Posterior cingulate gyrus (tissue), 11 donors: ENCODE measurements around the gene ADA.
"Not testable (repeated sequence)": the region's sequence is repeated elsewhere in the genome, so short reads cannot be mapped to it uniquely, and the experiment has no call there.

Experiments
- DNase-seq, 10 donors: peaks; one replicate each; pipeline versions ENCODE4 v3.0.0 to v3.0.0-alpha.2; 2020 to 2021; ENCODE audit warnings: mixed read lengths in 3 of 10
- intact Hi-C: fragments of 100-400 bp; cut with DNase I; formaldehyde crosslinking; loops from one replicate; pipeline ENCODE4 v1.15.1; 2023

Gene ADA

GRCh38 chr20:44681796-44682566 lies 30.5 kb upstream of the ADA start:
- DNase-seq = peak in 1 of 10 donors; percentile 2
- intact Hi-C loops = loop anchor here (5.0 kb wide), 1 partner anchor 295 kb away; no protein-coding TSS in a partner anchor

- intact Hi-C loops = no loop called here
Observed at GRCh38 chr20:44678990-44679611, 27.6 kb upstream of the ADA start.

GRCh38 chr20:44678242-44678641 lies 26.7 kb upstream of the ADA start:
- intact Hi-C loops = no loop called here
- DNase-seq = peak in 1 of 10 donors; percentile 15

More at GRCh38 chr20:44678990-44679611, 27.6 kb upstream of the ADA start:
- peak in 1 of 10 donors; percentile 69 for DNase-seq

- peak in 1 of 10 donors; percentile 78 for DNase-seq
- intact Hi-C loops = not testable (repeated sequence)
Observed at GRCh38 chr20:44672318-44672902, 20.9 kb upstream of the ADA start.

- intact Hi-C loops = not testable (repeated sequence)
- DNase-seq = peak in 1 of 10 donors; percentile 3
Observed at GRCh38 chr20:44671541-44671940, 20.0 kb upstream of the ADA start.

- peak in 1 of 10 donors; percentile 21 for DNase-seq
- intact Hi-C loops = not testable (repeated sequence)
Observed at GRCh38 chr20:44670851-44671250, 19.4 kb upstream of the ADA start.

GRCh38 chr20:44666066-44666465 lies 14.6 kb upstream of the ADA start:
- DNase-seq = no peak
- intact Hi-C loops = no loop called here

- DNase-seq = peak in 1 of 10 donors; percentile 22
- intact Hi-C loops = no loop called here
Observed at GRCh38 chr20:44664131-44664530, 12.6 kb upstream of the ADA start.

GRCh38 chr20:44662261-44662660 lies 10.8 kb upstream of the ADA start:
- DNase-seq = peak in 2 of 10 donors; percentile 25 to 68
- intact Hi-C loops = no loop called here

- no peak for DNase-seq
- intact Hi-C loops = no loop called here
Observed at GRCh38 chr20:44660581-44660980, 9.1 kb upstream of the ADA start.

GRCh38 chr20:44659931-44660330 lies 8.4 kb upstream of the ADA start:
- intact Hi-C loops = no loop called here
- peak in 2 of 10 donors; percentile 2 to 19 for DNase-seq

- intact Hi-C loops = no loop called here
- peak in 1 of 10 donors; percentile 3 for DNase-seq
Observed at GRCh38 chr20:44658810-44659209, 7.3 kb upstream of the ADA start.

- intact Hi-C loops = no loop called here
- peak in 2 of 10 donors; percentile 24 to 33 for DNase-seq
Observed at GRCh38 chr20:44657875-44658274, 6.4 kb upstream of the ADA start.

GRCh38 chr20:44656448-44656847 lies 4.9 kb upstream of the ADA start:
- peak in 1 of 10 donors; percentile 5 for DNase-seq
- intact Hi-C loops = no loop called here

- DNase-seq, intact Hi-C loops: not testable (repeated sequence)
Observed at GRCh38 chr20:44654210-44654609, 2.7 kb upstream of the ADA start.

- intact Hi-C loops = no loop called here
- DNase-seq = peak in 2 of 10 donors; percentile 6 to 69
Observed at GRCh38 chr20:44653546-44653945, 2.0 kb upstream of the ADA start.

GRCh38 chr20:44651434-44651683 lies 140 bp downstream of the ADA start:
- intact Hi-C loops = no loop called here
- DNase-seq = peak in 1 of 10 donors; percentile 89

GRCh38 chr20:44650771-44651433 lies 597 bp downstream of the ADA start:
- intact Hi-C loops = no loop called here
- peak in 3 of 10 donors; percentile 39 to 80 (median 74) for DNase-seq

GRCh38 chr20:44649976-44650375 lies 1.5 kb downstream of the ADA start:
- DNase-seq = peak in 3 of 10 donors; percentile 27 to 52 (median 33)
- intact Hi-C loops = no loop called here

GRCh38 chr20:44649126-44649525 lies 2.4 kb downstream of the ADA start:
- intact Hi-C loops = no loop called here
- peak in 3 of 10 donors; percentile 2 to 49 (median 7) for DNase-seq

GRCh38 chr20:44648579-44648978 lies 2.9 kb downstream of the ADA start:
- peak in 2 of 10 donors; percentile 36 to 37 for DNase-seq
- intact Hi-C loops = no loop called here
